PC-9 (cell line): ENCODE results near the gene ZNF215.

Source experiments
- CTCF ChIP-seq: fragments of 200-600 bp; sonication (generic); conservative IDR thresholded peaks from 2 replicates; pipeline ENCODE4 v1.6.1; 2017; ENCODE audit warnings: mixed run types, antibody characterized with exemption, mild to moderate bottlenecking, moderate library complexity
- EZH2 ChIP-seq: fragments of 200-600 bp; sonication (generic); IDR thresholded peaks from 2 replicates; pipeline ENCODE4 v1.8.0; 2017; ENCODE audit warnings: antibody characterized with exemption, low read depth

DNA sequence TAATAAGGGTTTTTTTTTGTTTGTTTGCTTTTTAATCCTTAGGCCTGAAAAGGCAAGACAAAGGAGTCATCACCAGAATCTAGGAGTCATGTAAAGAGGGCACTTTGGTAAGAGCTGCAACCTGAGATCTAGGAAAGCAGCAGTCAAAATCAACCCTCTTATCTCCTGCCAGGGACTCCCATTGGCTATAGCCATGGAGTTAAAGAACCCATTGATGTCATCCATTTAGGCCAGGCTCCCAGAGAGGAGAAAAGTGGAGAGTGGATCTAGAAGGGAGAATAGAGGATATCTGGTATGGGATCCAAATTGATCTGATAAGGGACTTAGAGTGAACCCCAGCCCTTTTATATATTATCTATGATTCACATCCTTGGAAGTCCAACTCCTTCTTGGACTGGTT is 35.9 kb downstream of the ZNF215 start:
- no peak for TF ChIP-seq CTCF
- no peak for TF ChIP-seq EZH2
